Small intestine (tissue), 7 donors: ENCODE results near the gene MGAT3. TPM values are rescaled to one million over a fixed set of nuclear protein-coding genes. Genes with fewer than 3 reads are reported as not detected.

Source experiments
- DNase-seq, 2 donors: peaks; one replicate each; pipeline versions ENCODE4 v3.0.0 to v3.0.0-alpha.2; 2013
- FAIRE-seq: peaks from 2 replicates; lab custom pipeline; 2012; peaks lifted over from hg19 to GRCh38; lab: Jason Lieb, UNC
- H3K27ac ChIP-seq, 3 donors: one replicate each; pipeline ENCODE4 v1.5.1; 2013; ENCODE audit warnings: low read length in 2 of 3, mild to moderate bottlenecking in 2 of 3, control low read depth in 1 of 3, inconsistent platforms in 1 of 3, low read depth in 1 of 3, moderate library complexity in 1 of 3
- H3K27me3 ChIP-seq, 3 donors: one replicate each; pipeline ENCODE4 v1.6.1; 2013; ENCODE audit warnings: low read length in 3 of 3, inconsistent platforms in 1 of 3; ENCODE audit not compliant: control insufficient read depth in 3 of 3, insufficient read depth in 3 of 3
- H3K36me3 ChIP-seq, 3 donors: one replicate each; pipeline ENCODE4 v1.6.1; 2013; ENCODE audit warnings: low read length in 3 of 3, inconsistent platforms in 1 of 3, low read depth in 1 of 3, mild to moderate bottlenecking in 1 of 3, moderate library complexity in 1 of 3; ENCODE audit not compliant: control insufficient read depth in 3 of 3, insufficient read depth in 2 of 3
- H3K4me1 ChIP-seq, 3 donors: one replicate each; pipeline ENCODE4 v1.6.1; 2013; ENCODE audit warnings: low read length in 2 of 3, inconsistent platforms in 1 of 3, low read depth in 1 of 3, mild to moderate bottlenecking in 1 of 3, moderate library complexity in 1 of 3; ENCODE audit not compliant: control insufficient read depth in 3 of 3, insufficient read depth in 2 of 3
- H3K4me3 ChIP-seq, 3 donors: one replicate each; pipeline ENCODE4 v1.5.1; 2013; ENCODE audit warnings: low read length in 3 of 3, control low read depth in 1 of 3, inconsistent platforms in 1 of 3, low read depth in 1 of 3, mild to moderate bottlenecking in 1 of 3, moderate library complexity in 1 of 3
- H3K9me3 ChIP-seq, 2 donors: one replicate each; pipeline ENCODE4 v1.6.1; 2013; ENCODE audit warnings: low read depth in 1 of 2, low read length in 1 of 2; ENCODE audit not compliant: control insufficient read depth in 2 of 2, insufficient read depth in 1 of 2
- WGBS, 3 donors: extraction: QIAGEN DNeasy Blood & Tissue Kit; methylation state at CpG; one replicate each; pipeline ENCODE4 v1.1.7; 2013; 5-methylcytosine and 5-hydroxymethylcytosine counted together
- polyA plus RNA-seq, 4 donors: library from polyadenylated mRNA; stranded (reverse) in 3 of 4; unstranded in 1 of 4; fragments of 200-250 nt in 3 of 4; fragments of 120-200 nt in 1 of 4; gene quantifications; one replicate each; pipeline versions ENCODE4 v1.2.1 to v1.2.3, GENCODE V29; 2013
- donor health status: healthy with polysubstance abuse.
- donor health status: control.
- donor health status: control.
- donor health status: Bipolar disorder and iron deficiency.
- donor health status: healthy.

Gene MGAT3
- polyA plus RNA-seq, 4 donors = 11.1 to 30.1 (median 17.2) TPM

DNA sequence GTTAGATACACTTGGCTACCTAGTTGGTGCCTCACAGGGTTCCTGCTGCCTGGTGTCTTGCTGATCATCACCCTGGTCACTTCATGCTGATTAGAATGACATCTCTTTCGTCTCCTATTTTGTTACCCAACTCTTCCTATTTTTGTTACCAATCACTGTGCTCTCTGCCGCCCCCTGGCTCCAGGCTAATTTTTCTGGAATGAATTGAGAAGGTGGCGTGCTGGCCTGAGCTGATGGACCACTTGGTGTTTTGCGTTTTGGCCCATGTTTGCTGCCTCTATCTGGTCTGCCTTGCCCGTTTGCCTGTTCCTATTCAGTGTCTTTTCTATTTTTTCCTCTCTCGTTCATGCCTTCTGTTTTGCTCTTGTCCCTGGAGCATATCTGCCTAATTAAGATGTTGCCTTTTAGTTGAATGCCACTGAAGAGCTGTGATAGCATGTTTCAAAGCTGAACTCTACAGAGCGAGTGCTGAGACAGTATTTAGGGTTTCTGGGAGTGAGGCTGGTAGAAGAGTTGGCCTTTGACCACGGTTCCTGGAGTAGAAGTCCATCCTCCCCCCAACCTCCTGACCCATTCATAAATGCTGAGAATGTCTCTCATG, 57.7 kb downstream of the MGAT3 start:
- FAIRE-seq (no peak), DNase-seq (peak; percentile 47 to 59)
- H3K4me1 ChIP-seq = peaks cover 0 to 23% (median 0%) of the 10 kb centered on the region in 3 donors
- H3K27me3 ChIP-seq = no peaks in the 10 kb centered on the region
- no peak overlapping the region for H3K27ac ChIP-seq
- no peak overlapping the region for H3K4me3 ChIP-seq
- H3K9me3 ChIP-seq = no peaks in the 10 kb centered on the region
- WGBS, 3 donors = 40 to 50% (median 43%) methylated on average over 8 of the region's 8 CpGs
- H3K36me3 ChIP-seq = peaks cover 20 to 70% (median 36%) of the 10 kb centered on the region in 3 donors

DNA sequence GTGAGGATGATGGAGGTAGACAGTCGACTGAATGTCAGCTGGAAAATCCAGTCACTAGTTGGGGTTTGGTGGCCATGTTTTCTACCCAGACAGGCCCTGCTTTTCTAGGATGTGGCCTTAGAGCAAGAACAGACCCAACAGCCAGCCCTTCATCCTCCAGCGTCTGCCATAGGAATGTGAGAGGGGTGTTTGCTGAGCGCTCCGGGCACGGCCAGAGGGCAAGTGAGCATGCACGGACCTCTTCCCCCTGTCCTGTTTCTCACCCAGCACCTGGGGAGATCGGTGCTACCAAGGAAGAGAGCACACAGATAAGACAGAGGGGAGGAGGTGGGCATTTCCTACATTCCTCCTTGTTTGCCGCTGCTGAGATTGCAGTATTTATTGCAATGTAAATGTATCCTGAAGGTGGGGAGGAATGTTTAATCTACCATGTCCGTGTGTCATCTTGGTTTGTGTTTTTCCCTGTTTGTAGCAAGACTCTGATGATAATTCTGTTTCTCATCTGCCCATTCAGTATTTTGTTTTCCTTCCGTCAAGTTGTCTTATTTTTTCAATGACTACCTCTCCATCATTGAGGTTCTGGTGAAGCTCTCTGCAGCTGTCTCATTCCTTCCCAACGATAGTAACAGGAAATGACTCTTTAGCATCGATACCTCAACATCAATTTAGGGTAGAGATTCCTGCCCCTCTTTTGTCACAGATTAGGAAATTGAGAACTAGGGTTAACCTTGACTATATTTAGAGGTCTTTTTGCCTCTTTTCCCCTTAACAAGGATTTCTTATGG, 58.6 kb downstream of the MGAT3 start:
- no peaks in the 10 kb centered on the region for H3K27me3 ChIP-seq
- no peaks in the 10 kb centered on the region for H3K9me3 ChIP-seq
- peaks cover 18 to 62% (median 33%) of the 10 kb centered on the region in 3 donors for H3K36me3 ChIP-seq
- WGBS, 3 donors = 86 to 91% (median 87%) methylated on average over 12 of the region's 12 CpGs
- peaks cover 0 to 23% (median 0%) of the 10 kb centered on the region in 3 donors for H3K4me1 ChIP-seq
- no peak overlapping the region for H3K27ac ChIP-seq
- FAIRE-seq (no peak), DNase-seq (no peak)
- no peak overlapping the region for H3K4me3 ChIP-seq

DNA sequence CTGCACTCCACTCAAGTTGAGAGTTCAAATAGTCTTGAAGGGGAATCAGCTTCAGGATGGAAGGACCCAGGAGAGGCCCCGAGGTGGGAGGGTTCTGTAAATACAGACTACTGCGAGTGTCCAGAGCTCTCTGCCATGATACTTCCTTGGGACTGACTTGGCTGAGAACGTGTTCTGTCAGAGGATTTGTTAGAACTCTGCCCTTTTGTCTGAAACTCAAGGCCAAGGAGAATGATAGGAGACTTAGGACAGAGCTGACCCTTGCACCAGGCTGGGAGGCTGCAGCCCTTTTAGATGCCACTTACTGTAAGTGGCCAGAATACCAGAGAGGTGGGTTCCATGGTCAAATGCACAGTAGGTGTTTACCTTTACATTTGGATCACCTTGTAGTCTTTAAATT, 60.7 kb downstream of the MGAT3 start:
- 61 to 80% (median 66%) methylated on average over 3 of the region's 3 CpGs for WGBS, 3 donors
- Histone ChIP-seq H3K36me3 (peaks cover 11 to 66% (median 23%) of the 10 kb centered on the region in 3 donors), H3K27ac (no peak overlapping the region), H3K9me3 (no peaks in the 10 kb centered on the region), H3K27me3 (no peaks in the 10 kb centered on the region), H3K4me1 (peaks cover 0 to 31% (median 0%) of the 10 kb centered on the region in 3 donors), H3K4me3 (no peak overlapping the region)
- no peak for DNase-seq
- no peak for FAIRE-seq

DNA sequence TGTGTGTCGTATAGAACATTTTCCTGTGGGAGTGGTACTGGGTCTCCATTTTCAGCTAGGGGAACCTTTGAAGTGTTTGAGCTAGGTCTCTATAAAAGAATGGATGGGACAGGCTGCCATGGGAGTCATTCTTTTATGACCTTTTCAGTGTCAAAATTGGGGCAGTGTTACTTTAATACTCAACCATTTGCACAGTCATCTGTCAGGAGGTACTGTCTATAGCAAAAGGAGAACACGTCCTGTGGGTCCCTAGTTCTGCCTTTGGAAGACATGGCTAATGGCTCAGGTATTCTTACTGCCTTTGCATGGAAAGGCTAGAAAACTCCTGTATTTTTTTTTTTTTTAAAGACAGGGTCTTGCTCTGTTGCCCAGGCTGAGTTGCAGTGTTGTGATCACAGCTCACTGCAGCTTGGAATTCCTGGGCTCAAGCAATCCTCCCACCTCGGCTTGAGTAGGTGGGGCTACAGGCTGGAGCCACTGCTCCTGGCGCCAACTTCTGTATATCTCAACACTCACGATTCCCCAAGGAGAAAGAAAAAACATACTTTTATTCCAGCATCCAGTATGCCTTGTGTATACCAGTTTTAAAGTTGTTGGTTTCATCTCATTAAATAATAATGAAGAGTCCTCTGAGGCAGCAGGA, 61.5 kb downstream of the MGAT3 start:
- H3K4me3 ChIP-seq = no peak overlapping the region
- 54 to 74% (median 64%) methylated on average over 5 of the region's 5 CpGs for WGBS, 3 donors
- FAIRE-seq (no peak), DNase-seq (no peak)
- peaks cover 0 to 39% (median 0%) of the 10 kb centered on the region in 3 donors for H3K4me1 ChIP-seq
- H3K36me3 ChIP-seq = peaks cover 11 to 66% (median 24%) of the 10 kb centered on the region in 3 donors
- no peak overlapping the region for H3K27ac ChIP-seq
- H3K27me3 ChIP-seq = no peaks in the 10 kb centered on the region
- H3K9me3 ChIP-seq = no peaks in the 10 kb centered on the region

DNA sequence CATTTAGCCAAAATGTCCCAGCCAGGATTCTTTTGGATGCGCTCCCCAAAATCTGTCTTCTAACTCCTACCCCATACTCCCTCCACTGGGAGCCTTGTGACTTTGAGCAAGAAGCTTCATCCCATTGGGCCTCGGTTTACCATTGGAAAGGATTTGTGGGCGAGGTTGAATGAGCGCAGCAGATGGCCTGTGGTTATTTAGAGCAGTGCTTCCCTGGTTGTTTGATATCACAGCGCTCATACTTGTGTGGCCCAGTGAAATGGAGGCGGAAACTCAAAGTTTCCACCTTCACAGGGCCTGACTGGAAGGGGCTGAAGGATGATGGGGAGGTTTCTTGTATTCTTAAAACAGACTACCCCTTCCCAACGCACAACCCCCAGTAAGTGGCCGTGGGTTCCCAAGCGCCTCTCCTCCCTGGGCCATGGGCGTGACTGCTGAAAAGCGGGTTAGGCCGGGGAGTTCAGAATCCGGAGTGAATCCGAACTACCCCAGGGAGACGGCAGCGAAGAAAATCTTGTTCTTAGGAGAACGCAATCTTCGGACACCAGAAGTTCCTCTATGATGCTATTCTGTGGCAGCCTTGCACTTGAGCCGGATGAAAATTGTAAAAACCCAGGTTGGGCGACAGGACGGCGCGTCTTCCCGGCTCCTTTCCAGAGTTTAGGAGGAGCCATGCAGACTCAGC, 62.3 kb downstream of the MGAT3 start:
- Histone ChIP-seq H3K36me3 (peaks cover 9 to 66% (median 19%) of the 10 kb centered on the region in 3 donors), H3K9me3 (no peaks in the 10 kb centered on the region), H3K4me1 (peaks cover 0 to 43% (median 0%) of the 10 kb centered on the region in 3 donors), H3K4me3 (peak overlapping the region; percentile 69 to 100 (median 96)), H3K27ac (peak overlapping the region; percentile 86 to 99 (median 97)), H3K27me3 (no peaks in the 10 kb centered on the region)
- no peak for FAIRE-seq
- 7 to 8% (median 8%) methylated on average over 24 of the region's 24 CpGs for WGBS, 3 donors
- peak in 1 of 2 donors; percentile 40 for DNase-seq

DNA sequence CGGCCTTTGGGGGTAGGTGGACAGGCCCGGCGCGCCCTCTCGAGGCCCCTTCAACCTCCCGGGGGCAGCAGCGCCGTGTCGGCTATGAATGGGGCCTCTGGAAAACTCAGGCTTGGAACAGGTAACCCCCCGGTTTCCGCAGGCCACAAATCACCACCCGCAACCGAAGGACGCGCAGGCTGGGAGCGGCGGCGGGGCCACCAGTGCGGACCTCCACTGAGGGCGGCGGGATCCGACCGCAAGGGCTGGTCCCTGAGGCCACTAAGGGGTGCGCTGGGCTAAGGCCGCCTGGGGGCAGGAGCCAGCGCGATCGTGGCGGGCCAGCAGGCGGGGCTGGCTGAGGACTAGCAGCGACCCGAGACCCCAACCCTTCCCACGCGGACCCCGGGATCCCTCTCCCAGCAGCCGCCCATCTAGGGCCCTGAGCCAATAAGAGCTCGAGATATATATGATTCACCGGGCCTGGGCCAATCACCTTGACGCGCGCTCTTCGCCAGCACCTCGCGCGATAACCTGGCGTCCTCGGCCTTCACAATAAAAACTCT, 62.9 kb downstream of the MGAT3 start:
- WGBS, 3 donors = 0 to 1% (median 0%) methylated on average over 40 to 47 of the region's 47 CpGs
- DNase-seq (peak; percentile 85 to 99), FAIRE-seq (no peak)
- H3K27ac ChIP-seq = peak overlapping the region; percentile 86 to 99 (median 98)
- peaks cover 0 to 44% (median 0%) of the 10 kb centered on the region in 3 donors for H3K4me1 ChIP-seq
- no peaks in the 10 kb centered on the region for H3K27me3 ChIP-seq
- peaks cover 9 to 66% (median 21%) of the 10 kb centered on the region in 3 donors for H3K36me3 ChIP-seq
- H3K9me3 ChIP-seq = no peaks in the 10 kb centered on the region
- peak overlapping the region; percentile 69 to 100 (median 96) for H3K4me3 ChIP-seq

DNA sequence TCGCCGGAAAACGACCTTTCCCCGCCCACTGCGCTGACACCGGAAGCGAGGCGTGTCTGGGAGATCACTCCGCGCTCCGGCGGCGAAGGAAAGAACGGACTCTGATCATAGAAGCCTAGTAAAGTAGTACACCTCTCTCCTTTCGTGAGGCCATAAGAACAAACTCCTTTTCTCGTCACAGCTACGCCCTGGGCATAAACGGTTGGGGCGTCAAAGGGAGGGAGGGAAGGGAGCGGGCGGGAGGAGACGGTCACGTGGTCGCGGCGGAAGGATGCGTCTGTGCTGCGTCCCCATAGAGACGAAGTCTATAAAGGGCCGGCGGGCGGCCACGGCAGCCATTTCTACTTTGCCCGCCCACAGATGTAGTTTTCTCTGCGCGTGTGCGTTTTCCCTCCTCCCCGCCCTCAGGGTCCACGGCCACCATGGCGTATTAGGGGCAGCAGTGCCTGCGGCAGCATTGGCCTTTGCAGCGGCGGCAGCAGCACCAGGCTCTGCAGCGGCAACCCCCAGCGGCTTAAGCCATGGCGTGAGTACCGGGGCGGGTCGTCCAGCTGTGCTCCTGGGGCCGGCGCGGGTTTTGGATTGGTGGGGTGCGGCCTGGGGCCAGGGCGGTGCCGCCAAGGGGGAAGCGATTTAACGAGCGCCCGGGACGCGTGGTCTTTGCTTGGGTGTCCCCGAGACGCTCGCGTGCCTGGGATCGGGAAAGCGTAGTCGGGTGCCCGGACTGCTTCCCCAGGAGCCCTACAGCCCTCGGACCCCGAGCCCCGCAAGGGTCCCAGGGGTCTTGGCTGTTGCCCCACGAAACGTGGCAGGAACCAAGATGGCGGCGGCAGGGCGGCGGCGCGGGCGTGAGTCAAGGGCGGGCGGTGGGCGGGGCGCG, 63.7 kb downstream of the MGAT3 start, which contains the start of gene ATF4:
Gene ATF4, plus strand, starts transcription at position 337 of the 880 bp plus-strand sequence. CDS start 884 bp downstream, outside the sequence.
- Histone ChIP-seq H3K4me3 (peak within 1 kb of the TSS; percentile 96 to 100 (median 98)), H3K27me3 (no peaks in the 10 kb centered on the region), H3K4me1 (peaks cover 0 to 40% (median 0%) of the 10 kb centered on the region in 3 donors), H3K9me3 (no peaks in the 10 kb centered on the region), H3K27ac (peak within 1 kb of the TSS; percentile 96 to 99 (median 98)), H3K36me3 (peaks cover 14 to 66% (median 14%) of the 10 kb centered on the region in 3 donors)
- DNase-seq = peak; percentile 66 to 100
- 0% methylated on average over 74 to 86 of the region's 86 CpGs for WGBS, 3 donors
- no peak for FAIRE-seq
